ENCODE results near the gene FN1.

The FN1 gene

DNA sequence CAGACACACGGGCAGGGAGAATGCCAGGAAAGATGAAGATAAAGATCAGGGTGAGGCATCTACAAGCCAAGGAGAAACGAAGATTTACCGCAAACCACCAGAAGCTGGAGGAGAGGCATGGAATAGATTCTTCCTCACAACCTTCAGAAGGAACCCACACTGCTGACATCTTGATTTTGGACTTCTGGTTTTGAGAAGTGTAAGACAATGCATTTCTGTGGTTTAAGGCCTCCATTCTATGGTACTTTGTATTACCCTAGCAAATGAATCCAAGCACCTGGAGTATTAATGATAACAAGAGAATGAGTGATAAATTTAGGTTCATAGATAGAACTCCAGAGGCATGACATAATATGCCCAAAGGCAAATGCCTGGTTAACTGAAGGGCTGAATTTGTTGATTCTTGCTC lies 11.8 kb upstream of the FN1 start:
- no peak for TF ChIP-seq FOXM1 (IDR thresholded peaks at IDR 0.05; ENCODE audit: borderline replicate concordance, low read depth)
- no peak for TF ChIP-seq TCF12 (IDR thresholded peaks at IDR 0.05; ENCODE audit: low read depth)
- TF ChIP-seq, protein P1, sequence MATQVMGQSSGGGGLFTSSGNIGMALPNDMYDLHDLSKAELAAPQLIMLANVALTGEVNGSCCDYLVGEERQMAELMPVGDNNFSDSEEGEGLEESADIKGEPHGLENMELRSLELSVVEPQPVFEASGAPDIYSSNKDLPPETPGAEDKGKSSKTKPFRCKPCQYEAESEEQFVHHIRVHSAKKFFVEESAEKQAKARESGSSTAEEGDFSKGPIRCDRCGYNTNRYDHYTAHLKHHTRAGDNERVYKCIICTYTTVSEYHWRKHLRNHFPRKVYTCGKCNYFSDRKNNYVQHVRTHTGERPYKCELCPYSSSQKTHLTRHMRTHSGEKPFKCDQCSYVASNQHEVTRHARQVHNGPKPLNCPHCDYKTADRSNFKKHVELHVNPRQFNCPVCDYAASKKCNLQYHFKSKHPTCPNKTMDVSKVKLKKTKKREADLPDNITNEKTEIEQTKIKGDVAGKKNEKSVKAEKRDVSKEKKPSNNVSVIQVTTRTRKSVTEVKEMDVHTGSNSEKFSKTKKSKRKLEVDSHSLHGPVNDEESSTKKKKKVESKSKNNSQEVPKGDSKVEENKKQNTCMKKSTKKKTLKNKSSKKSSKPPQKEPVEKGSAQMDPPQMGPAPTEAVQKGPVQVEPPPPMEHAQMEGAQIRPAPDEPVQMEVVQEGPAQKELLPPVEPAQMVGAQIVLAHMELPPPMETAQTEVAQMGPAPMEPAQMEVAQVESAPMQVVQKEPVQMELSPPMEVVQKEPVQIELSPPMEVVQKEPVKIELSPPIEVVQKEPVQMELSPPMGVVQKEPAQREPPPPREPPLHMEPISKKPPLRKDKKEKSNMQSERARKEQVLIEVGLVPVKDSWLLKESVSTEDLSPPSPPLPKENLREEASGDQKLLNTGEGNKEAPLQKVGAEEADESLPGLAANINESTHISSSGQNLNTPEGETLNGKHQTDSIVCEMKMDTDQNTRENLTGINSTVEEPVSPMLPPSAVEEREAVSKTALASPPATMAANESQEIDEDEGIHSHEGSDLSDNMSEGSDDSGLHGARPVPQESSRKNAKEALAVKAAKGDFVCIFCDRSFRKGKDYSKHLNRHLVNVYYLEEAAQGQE (IDR thresholded peaks at IDR 0.05; ENCODE audit: low read depth) = no peak
- no peak for TF ChIP-seq NFIC (IDR thresholded peaks at IDR 0.05)
- no peak for TF ChIP-seq RAD21 (IDR thresholded peaks at IDR 0.05; ENCODE audit: low read depth)
- TF ChIP-seq, protein P2, sequence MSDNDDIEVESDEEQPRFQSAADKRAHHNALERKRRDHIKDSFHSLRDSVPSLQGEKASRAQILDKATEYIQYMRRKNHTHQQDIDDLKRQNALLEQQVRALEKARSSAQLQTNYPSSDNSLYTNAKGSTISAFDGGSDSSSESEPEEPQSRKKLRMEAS (IDR thresholded peaks at IDR 0.05) = no peak
- TF ChIP-seq CEBPB (IDR thresholded peaks at IDR 0.05) = no peak
- TF ChIP-seq TAF1 (IDR thresholded peaks at IDR 0.05; ENCODE audit: low read depth) = no peak
- TF ChIP-seq YY1 (IDR thresholded peaks at IDR 0.05; ENCODE audit: low read depth) = no peak
- TF ChIP-seq TEAD4 (IDR thresholded peaks at IDR 0.05) = no peak
- no peak for TF ChIP-seq EP300 (IDR thresholded peaks at IDR 0.05; ENCODE audit: borderline replicate concordance)
- no peak for TF ChIP-seq ZBTB7A (IDR thresholded peaks at IDR 0.05; ENCODE audit: low read depth)
- TF ChIP-seq, protein P3, sequence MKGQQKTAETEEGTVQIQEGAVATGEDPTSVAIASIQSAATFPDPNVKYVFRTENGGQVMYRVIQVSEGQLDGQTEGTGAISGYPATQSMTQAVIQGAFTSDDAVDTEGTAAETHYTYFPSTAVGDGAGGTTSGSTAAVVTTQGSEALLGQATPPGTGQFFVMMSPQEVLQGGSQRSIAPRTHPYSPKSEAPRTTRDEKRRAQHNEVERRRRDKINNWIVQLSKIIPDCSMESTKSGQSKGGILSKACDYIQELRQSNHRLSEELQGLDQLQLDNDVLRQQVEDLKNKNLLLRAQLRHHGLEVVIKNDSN (IDR thresholded peaks at IDR 0.05) = no peak
- no peak for TF ChIP-seq EGR1 (IDR thresholded peaks at IDR 0.05)

DNA sequence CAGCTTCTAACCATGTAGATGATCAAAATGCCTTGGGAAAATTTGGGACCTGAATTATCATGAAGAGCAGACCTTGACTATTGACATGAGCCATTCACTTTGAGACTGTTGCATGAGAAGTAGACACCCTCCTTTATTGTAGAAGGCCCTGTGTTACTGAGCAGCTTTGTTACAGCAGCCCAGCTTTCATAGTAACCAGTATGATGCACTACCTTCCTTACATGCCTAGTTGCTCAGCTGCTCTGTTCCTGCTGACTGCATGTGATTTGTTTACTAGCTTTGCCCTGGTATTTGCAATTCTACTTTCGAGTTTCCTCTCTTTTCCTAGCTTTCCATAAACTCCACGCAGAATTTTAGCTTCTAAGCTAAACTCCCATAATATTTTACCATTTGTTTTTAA lies 11.2 kb upstream of the FN1 start:
- TF ChIP-seq FOXM1 (IDR thresholded peaks at IDR 0.05; ENCODE audit: borderline replicate concordance, low read depth) (no peak), RAD21 (IDR thresholded peaks at IDR 0.05; ENCODE audit: low read depth) (no peak), CEBPB (IDR thresholded peaks at IDR 0.05) (no peak), TCF12 (IDR thresholded peaks at IDR 0.05; ENCODE audit: low read depth) (no peak), TEAD4 (IDR thresholded peaks at IDR 0.05) (no peak), YY1 (IDR thresholded peaks at IDR 0.05; ENCODE audit: low read depth) (no peak), EGR1 (IDR thresholded peaks at IDR 0.05) (no peak), ZBTB7A (IDR thresholded peaks at IDR 0.05; ENCODE audit: low read depth) (no peak), NFIC (IDR thresholded peaks at IDR 0.05) (no peak)
- TF ChIP-seq, protein P3 (IDR thresholded peaks at IDR 0.05) = no peak
- TF ChIP-seq, protein P1 (IDR thresholded peaks at IDR 0.05; ENCODE audit: low read depth) = no peak
- TF ChIP-seq, protein P2 (IDR thresholded peaks at IDR 0.05) = no peak

DNA sequence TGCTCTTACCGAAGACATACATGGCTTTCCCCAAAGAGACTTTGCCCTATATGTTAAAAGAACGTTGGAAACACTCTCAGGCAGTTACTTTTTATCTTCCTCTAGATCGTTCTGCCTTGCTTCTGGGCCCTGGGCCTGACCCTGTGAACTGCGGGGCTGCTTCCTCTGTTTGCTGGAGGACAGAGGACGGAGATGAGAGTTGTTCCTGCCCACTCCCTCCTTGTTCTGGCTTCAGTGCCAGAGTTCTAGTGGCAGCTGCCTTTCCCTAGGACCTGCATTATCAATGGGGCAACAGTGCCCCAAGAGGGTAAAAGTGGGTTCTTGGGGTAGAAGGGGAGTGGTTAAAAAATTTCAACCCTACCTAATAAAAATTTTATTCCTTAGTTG lies 6.5 kb upstream of the FN1 start:
- TF ChIP-seq FOXM1 (IDR thresholded peaks at IDR 0.05; ENCODE audit: borderline replicate concordance, low read depth) (no peak), YY1 (IDR thresholded peaks at IDR 0.05; ENCODE audit: low read depth) (no peak), EP300 (IDR thresholded peaks at IDR 0.05; ENCODE audit: borderline replicate concordance) (no peak)
- TF ChIP-seq, protein P1 (IDR thresholded peaks at IDR 0.05; ENCODE audit: low read depth) = no peak

DNA sequence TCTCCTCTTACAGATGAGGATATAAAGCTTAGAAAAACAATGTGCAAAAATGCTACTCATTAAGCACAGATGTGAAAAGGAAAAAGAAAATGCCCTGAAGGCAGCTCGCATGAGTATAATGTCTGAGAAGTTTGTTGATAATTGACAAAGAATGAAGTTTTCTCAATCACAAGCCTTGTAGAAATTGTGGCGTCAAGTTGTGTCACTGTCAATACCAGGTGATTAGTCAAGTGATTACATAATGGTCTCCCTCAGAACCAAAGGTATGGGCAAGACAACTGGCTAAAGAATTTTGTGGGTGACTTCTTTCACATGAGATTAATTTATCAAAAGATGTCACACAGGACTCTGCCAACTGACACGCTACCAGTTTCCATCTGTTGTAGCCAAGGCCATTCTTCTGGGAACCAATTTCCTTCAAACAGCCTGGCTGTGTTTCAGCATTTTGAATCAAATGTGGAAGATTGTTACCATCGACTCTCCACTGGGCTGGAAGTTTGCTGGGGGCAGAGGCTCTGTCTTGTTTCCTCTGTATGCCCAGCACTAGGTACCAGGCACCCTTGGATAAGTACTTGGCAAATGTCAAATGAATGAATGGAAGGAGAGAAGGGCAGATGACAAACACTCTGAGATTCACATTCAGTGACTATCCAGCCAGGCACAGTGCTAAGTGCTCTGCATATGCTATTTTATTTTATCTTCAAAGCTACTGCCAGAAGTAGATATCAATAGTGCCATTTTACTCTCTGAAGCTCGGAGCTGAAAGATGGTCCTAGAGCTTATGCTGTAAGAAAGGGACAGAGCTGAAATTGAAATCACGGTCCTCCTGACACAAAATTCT lies 5.9 kb upstream of the FN1 start:
- TF ChIP-seq EP300 (IDR thresholded peaks at IDR 0.05; ENCODE audit: borderline replicate concordance) (no peak), CEBPB (IDR thresholded peaks at IDR 0.05) (no peak), RAD21 (IDR thresholded peaks at IDR 0.05; ENCODE audit: low read depth) (no peak), YY1 (IDR thresholded peaks at IDR 0.05; ENCODE audit: low read depth) (no peak), EGR1 (IDR thresholded peaks at IDR 0.05) (no peak), TCF12 (IDR thresholded peaks at IDR 0.05; ENCODE audit: low read depth) (no peak), TAF1 (IDR thresholded peaks at IDR 0.05; ENCODE audit: low read depth) (no peak), ZBTB7A (IDR thresholded peaks at IDR 0.05; ENCODE audit: low read depth) (no peak), FOXM1 (IDR thresholded peaks at IDR 0.05; ENCODE audit: borderline replicate concordance, low read depth) (no peak), NFIC (IDR thresholded peaks at IDR 0.05) (no peak), CREB1 (IDR thresholded peaks at IDR 0.05; ENCODE audit: low read depth) (no peak), TEAD4 (IDR thresholded peaks at IDR 0.05) (no peak)
- TF ChIP-seq, protein P1 (IDR thresholded peaks at IDR 0.05; ENCODE audit: low read depth) = no peak
- TF ChIP-seq, protein P3 (IDR thresholded peaks at IDR 0.05) = no peak
- TF ChIP-seq, protein P2 (IDR thresholded peaks at IDR 0.05) = no peak

Data from Ishikawa (cell line).